NK-92 (cell line): ENCODE measurements around the gene CTCFL.

Experiments used
- DNase-seq: peaks from one replicate; lab custom pipeline; 2025; ENCODE audit not compliant: unreplicated experiment; lab: John Stamatoyannopoulos, UW

CTCFL gene, protein sequence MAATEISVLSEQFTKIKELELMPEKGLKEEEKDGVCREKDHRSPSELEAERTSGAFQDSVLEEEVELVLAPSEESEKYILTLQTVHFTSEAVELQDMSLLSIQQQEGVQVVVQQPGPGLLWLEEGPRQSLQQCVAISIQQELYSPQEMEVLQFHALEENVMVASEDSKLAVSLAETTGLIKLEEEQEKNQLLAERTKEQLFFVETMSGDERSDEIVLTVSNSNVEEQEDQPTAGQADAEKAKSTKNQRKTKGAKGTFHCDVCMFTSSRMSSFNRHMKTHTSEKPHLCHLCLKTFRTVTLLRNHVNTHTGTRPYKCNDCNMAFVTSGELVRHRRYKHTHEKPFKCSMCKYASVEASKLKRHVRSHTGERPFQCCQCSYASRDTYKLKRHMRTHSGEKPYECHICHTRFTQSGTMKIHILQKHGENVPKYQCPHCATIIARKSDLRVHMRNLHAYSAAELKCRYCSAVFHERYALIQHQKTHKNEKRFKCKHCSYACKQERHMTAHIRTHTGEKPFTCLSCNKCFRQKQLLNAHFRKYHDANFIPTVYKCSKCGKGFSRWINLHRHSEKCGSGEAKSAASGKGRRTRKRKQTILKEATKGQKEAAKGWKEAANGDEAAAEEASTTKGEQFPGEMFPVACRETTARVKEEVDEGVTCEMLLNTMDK

DNA sequence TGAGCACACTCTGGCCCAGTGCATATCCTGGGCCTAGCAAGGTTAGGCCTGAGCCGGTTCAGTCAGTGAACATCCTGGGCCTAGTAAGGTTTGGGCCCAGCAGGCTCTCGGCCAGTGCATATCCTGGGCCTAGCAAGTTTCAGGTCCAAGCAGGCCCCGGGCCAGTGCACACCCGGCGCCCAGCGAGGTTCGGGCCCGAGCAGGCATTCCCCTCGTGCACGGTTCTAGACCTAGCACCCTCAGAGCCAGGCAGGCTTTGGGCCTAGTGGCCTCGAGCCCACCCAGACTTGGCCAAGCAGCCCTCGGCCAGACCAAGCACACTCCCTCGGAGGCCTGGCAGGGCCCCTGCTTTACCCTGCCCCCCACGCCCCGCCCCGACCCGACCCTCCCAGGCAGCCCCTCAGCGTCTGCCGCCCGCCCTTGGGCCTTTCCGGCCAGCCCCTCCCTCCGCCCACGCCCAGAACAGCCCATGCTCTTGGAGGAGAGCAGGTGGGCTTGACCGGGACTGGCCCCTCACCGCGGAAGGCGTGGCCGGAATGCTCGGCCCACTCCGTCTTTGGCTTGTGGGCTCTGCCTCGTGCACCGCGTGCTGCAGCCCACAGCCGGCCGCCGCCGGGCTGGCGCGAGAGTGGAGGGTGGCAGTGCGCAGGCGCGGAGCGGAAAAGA, at the start of gene CTCFL:
Gene CTCFL, minus strand, starts transcription at position 630 of the 666 bp plus-strand sequence. CDS start 935 bp downstream, outside the sequence.
- DNase-seq = no peak

DNA sequence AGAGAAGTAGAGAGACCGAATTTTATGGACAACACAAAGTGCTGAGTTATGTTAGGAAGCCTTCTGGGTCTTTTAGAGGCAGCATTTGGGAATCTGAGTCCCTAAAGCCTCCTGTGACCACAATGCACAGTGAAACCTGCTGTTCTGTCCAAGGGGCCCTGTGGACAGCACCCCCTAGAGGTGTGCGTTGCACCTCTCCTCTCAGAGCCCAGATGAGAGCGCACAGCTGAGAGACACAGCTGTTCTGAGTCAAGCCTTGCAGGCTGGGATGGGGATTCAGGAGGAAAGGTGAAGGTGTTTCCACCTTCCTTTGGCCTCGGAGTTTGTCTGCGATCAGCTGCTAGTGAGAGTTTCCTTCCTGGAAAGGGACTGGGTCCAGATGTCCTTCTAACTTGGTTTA, 49.0 kb upstream of the CTCFL start:
- no peak for DNase-seq

- no peak for DNase-seq
Measured at GRCh38 chr20:57573242-57573641, 48.3 kb upstream of the CTCFL start.

GRCh38 chr20:57571782-57572416, 47.0 kb upstream of the CTCFL start:
- DNase-seq = no peak

DNA sequence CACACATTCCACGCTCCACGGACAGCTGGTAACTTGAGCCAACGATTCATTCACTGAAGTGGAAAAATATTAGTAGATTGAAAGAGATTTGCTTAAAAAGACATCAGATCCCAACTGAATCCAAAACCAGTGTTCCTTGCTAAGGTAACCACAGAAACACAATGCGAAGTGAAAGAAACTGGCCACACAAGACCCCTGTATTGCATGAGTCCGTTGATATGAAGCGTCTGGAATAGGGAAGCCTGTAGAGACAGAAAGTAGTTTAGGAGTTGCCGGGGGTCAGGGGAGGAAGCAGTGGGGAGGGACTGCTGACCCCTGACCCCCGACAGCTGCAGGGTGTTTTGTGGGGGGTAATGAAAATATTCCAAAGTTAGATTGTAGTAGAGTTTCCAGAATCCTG, 46.0 kb upstream of the CTCFL start:
- no peak for DNase-seq

- DNase-seq = no peak
Measured at GRCh38 chr20:57570145-57570850, 45.4 kb upstream of the CTCFL start.

- DNase-seq = no peak
Measured at GRCh38 chr20:57568960-57569359, 44.0 kb upstream of the CTCFL start.

GRCh38 chr20:57568088-57568896, 43.4 kb upstream of the CTCFL start:
- no peak for DNase-seq

GRCh38 chr20:57567471-57568079, 42.6 kb upstream of the CTCFL start:
- DNase-seq = no peak

DNA sequence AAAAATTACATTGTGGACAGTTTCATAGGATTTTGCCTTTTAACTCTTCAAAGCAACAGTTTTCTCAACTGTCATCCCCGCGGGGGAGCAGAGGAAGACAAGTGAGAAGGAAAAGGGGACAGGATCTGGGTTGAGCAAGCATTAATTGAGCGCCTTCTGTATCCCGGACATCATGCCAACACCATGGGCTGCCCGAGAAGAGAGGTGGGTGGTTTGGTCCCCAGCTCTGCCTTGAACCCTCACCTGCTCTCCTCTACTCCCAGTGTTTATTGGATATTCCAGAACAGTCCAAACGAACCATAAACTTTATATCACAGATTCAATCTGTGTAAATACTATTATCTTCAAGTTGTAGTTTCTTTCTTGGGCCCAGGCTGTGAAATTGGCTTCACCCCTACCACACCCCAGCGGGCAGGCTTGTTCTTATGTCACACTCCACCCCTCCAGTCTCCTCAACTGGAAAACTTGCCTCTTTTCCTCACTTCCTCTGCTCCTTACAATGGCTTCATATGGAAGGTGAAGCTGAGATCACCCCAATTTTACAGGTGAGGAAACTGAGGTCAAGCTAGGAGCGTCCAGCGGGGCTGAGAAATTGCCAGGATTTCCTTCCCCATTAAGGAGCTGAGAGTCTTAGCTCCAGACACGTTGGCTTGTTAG, 42.0 kb upstream of the CTCFL start:
- DNase-seq = no peak

- DNase-seq = no peak
Measured at GRCh38 chr20:57566399-57566798, 41.5 kb upstream of the CTCFL start.

GRCh38 chr20:57564951-57565642, 40.2 kb upstream of the CTCFL start:
- DNase-seq = no peak

GRCh38 chr20:57564180-57564802, 39.4 kb upstream of the CTCFL start:
- no peak for DNase-seq

DNA sequence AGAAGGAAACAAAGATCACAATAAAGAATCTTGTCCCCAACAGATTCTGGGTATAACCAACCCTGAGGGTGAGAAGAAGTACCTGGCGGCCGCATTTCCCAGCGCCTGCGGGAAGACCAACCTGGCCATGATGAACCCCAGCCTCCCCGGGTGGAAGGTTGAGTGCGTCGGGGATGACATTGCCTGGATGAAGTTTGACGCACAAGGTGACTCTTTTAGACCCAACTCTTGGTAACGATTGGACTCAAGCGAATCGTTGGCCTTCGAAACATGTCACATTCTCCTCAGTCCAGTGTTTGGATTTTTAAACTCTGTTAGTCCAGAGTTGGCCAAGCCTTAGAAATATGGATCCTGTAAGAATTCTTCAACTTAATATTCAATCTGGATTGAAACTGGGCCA, 38.6 kb upstream of the CTCFL start:
- no peak for DNase-seq

DNA sequence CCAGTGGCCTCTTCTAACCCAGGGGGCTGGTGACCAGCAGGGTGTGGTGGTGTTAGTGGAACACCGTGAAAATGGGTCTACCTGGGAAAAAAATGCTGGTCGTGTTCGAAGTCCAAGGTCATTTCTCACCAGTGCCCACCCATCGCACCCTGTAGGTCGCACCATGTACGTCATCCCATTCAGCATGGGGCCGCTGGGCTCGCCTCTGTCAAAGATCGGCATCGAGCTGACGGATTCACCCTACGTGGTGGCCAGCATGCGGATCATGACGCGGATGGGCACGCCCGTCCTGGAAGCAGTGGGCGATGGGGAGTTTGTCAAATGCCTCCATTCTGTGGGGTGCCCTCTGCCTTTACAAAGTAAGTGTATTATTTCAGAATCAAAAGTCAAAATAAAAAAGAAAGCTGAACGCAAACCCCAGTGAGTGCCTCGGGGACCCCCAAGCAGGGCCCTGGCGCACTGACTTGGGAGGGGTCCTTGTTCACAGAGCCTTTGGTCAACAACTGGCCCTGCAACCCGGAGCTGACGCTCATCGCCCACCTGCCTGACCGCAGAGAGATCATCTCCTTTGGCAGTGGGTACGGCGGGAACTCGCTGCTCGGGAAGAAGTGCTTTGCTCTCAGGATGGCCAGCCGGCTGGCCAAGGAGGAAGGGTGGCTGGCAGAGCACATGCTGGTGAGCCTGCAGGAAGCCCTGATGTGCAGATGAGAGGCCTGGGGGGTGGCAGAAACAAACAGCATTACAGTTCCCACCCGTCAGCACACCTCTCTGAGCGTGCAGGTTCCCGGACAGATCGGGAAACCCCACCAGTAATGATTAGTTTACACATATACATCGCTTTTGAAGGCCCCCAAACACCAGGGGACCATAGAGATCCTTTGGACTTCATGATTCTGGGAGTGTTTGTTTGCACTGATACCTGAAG, 37.9 kb upstream of the CTCFL start:
- no peak for DNase-seq

GRCh38 chr20:57561356-57562279, 36.7 kb upstream of the CTCFL start:
- no peak for DNase-seq
